HepG2 (cell line): ENCODE data around the gene TMUB1. TPM values are rescaled to one million over a fixed set of nuclear protein-coding genes. Genes with fewer than 3 reads are reported as not detected.

ENCODE experiments used
- ATAC-seq: fragments of 200-7000 bp; cut with Tn5 transposase; 3 replicates; pipeline ENCODE4 v1.9.1; 2020; ENCODE audit warnings: mild to moderate bottlenecking, moderate library complexity
- BruUV-seq: library from RNA; stranded (reverse); fragments of 400-500 nt; replicated peaks from 2 replicates; lab custom pipeline; 2021; lab: Mats Ljungman, UMichigan
- CTCF ChIA-PET: fragments of 300-600 bp; formaldehyde crosslinking; extraction: SDS; loops from one replicate; lab custom pipeline; 2021; ENCODE audit warnings: low total read pairs, inconsistent platforms, low intra/inter-chr PET ratio; lab: Yijun Ruan, JAX
- POLR2A ChIA-PET: fragments of 350-600 bp; sonication (Branson Sonifier 250); formaldehyde crosslinking; loops from one replicate; lab custom pipeline; 2020; ENCODE audit warnings: antibody characterized with exemption, inconsistent platforms; lab: Yijun Ruan, JAX
- DNase-seq: peaks from one replicate; pipeline ENCODE4 v3.0.0-alpha.2; 2015; ENCODE audit warnings: low spot score
- FAIRE-seq: peaks from 3 replicates; lab custom pipeline; 2011; peaks lifted over from hg19 to GRCh38; lab: Jason Lieb, UNC
- H2AFZ ChIP-seq: one replicate; pipeline ENCODE4 v1.6.1; 2011; ENCODE audit warnings: low read length, inconsistent platforms
- H3K27ac ChIP-seq: fragments of 300-600 bp; 3 replicates; pipeline ENCODE4 v1.8.0; 2011; ENCODE audit warnings: mixed run types, mild to moderate bottlenecking, mixed read lengths, low read length, inconsistent platforms; ENCODE audit not compliant: insufficient read depth; ENCODE audit errors: extremely low read length
- H3K27me3 ChIP-seq, 2 experiments: fragments of 200-600 bp in 1 of 2; 2 replicates in 1 of 2; 3 replicates in 1 of 2; pipeline versions ENCODE4 v1.6.0 to v1.8.0; 2011; ENCODE audit warnings: low read length in 2 of 2, mild to moderate bottlenecking in 2 of 2, moderate library complexity in 2 of 2, inconsistent platforms in 1 of 2; ENCODE audit not compliant: insufficient read depth in 2 of 2, control insufficient read depth in 1 of 2
- H3K36me3 ChIP-seq, 2 experiments: fragments of 200-600 bp in 1 of 2; replicated peaks in 1 of 2; 2 replicates in 1 of 2; 3 replicates in 1 of 2; pipeline versions ENCODE4 v1.5.1 to v1.8.0; 2011; ENCODE audit warnings: low read length in 2 of 2, inconsistent platforms in 1 of 2; ENCODE audit not compliant: insufficient read depth in 2 of 2, control insufficient read depth in 1 of 2
- H3K4me1 ChIP-seq: 2 replicates; pipeline ENCODE4 v1.5.1; 2012; ENCODE audit warnings: low read length, inconsistent platforms; ENCODE audit not compliant: insufficient read depth
- H3K4me2 ChIP-seq: 2 replicates; pipeline ENCODE4 v1.6.0; 2011; ENCODE audit warnings: low read depth, low read length, inconsistent platforms
- H3K4me3 ChIP-seq, 3 experiments: fragments of 200-600 bp in 1 of 3; sonication (generic), shearing (Covaris generic) in 1 of 3; replicated peaks in 1 of 3; 2 replicates each; pipeline ENCODE4 v1.5.1; 2011 to 2016; ENCODE audit warnings: low read length in 3 of 3, inconsistent platforms in 2 of 3, low read depth in 2 of 3, mild to moderate bottlenecking in 2 of 3, control low read depth in 1 of 3, mixed read lengths in 1 of 3; ENCODE audit not compliant: insufficient read depth in 1 of 3
- H3K79me2 ChIP-seq: one replicate; pipeline ENCODE4 v1.6.1; 2011; ENCODE audit warnings: low read length, inconsistent platforms; ENCODE audit not compliant: insufficient read depth
- H3K9ac ChIP-seq: 2 replicates; pipeline ENCODE4 v1.6.0; 2011; ENCODE audit warnings: mild to moderate bottlenecking, low read depth, low read length, inconsistent platforms; ENCODE audit not compliant: insufficient read depth
- H3K9me3 ChIP-seq: 2 replicates; pipeline ENCODE4 v1.5.1; 2012; ENCODE audit warnings: mild to moderate bottlenecking, low read length
- H4K20me1 ChIP-seq: 2 replicates; pipeline ENCODE4 v1.6.0; 2011; ENCODE audit warnings: inconsistent platforms, mild to moderate bottlenecking, low read length, moderate library complexity; ENCODE audit not compliant: insufficient read depth
- AHR ChIP-seq: IDR thresholded peaks from 2 replicates; pipeline ENCODE4 v1.6.1; 2018; ENCODE audit warnings: missing genetic modification reagents, missing compliant biosample characterization
- CREB3 ChIP-seq: sonication (generic); formaldehyde crosslinking; IDR thresholded peaks from 2 replicates; pipeline ENCODE4 v1.5.0; 2020; ENCODE audit warnings: missing genetic modification reagents
- CREM ChIP-seq, 2 experiments: sonication (generic) in 1 of 2; formaldehyde crosslinking in 1 of 2; IDR thresholded peaks; 2 replicates each; pipeline versions ENCODE4 v1.4.0 to v1.6.1; 2016 to 2020; ENCODE audit warnings: antibody characterized with exemption in 1 of 2, mild to moderate bottlenecking in 1 of 2, missing genetic modification reagents in 1 of 2
- LCORL ChIP-seq, 2 experiments: fragments of 450-650 bp in 1 of 2; sonication (generic) in 1 of 2; formaldehyde crosslinking in 1 of 2; IDR thresholded peaks; 2 replicates each; pipeline versions ENCODE4 v1.5.0 to v1.6.1; 2017 to 2020; ENCODE audit warnings: antibody characterized with exemption in 1 of 2, missing genetic modification reagents in 1 of 2
- PHF8 ChIP-seq: sonication (generic); formaldehyde crosslinking; IDR thresholded peaks from 2 replicates; pipeline ENCODE4 v1.5.0; 2020; ENCODE audit warnings: missing genetic modification reagents
- RORA ChIP-seq: sonication (generic); formaldehyde crosslinking; IDR thresholded peaks from 2 replicates; pipeline ENCODE4 v1.5.0; 2020; ENCODE audit warnings: mild to moderate bottlenecking, missing genetic modification reagents, moderate library complexity
- SKI ChIP-seq: fragments of 450-650 bp; IDR thresholded peaks from one replicate; pipeline ENCODE4 v1.6.1; 2018; ENCODE audit warnings: mild to moderate bottlenecking; ENCODE audit not compliant: partially characterized antibody
- ZBTB25 ChIP-seq: IDR thresholded peaks from 2 replicates; pipeline ENCODE4 v1.6.1; 2018; ENCODE audit warnings: missing genetic modification reagents
- ZKSCAN1 ChIP-seq: fragments of 150-350 bp; IDR thresholded peaks from 2 replicates; pipeline ENCODE4 v1.6.1; 2014; ENCODE audit warnings: low read length
- ZNF253 ChIP-seq: sonication (generic); formaldehyde crosslinking; IDR thresholded peaks from 2 replicates; pipeline ENCODE4 v1.8.0; 2022; ENCODE audit warnings: mild to moderate bottlenecking, missing genetic modification reagents, borderline replicate concordance
- ZNF34 ChIP-seq: sonication (generic); formaldehyde crosslinking; IDR thresholded peaks from 2 replicates; pipeline ENCODE4 v1.4.0; 2020; ENCODE audit warnings: mild to moderate bottlenecking, missing genetic modification reagents, borderline replicate concordance
- ZNF552 ChIP-seq: sonication (generic); formaldehyde crosslinking; IDR thresholded peaks from 2 replicates; pipeline ENCODE4 v1.9.0; 2022; ENCODE audit warnings: missing genetic modification reagents, mild to moderate bottlenecking, borderline replicate concordance
- ZNF652 ChIP-seq: IDR thresholded peaks from 2 replicates; pipeline ENCODE4 v1.6.1; 2016; ENCODE audit warnings: low read depth, borderline replicate concordance
- ZNF713 ChIP-seq: sonication (generic); formaldehyde crosslinking; IDR thresholded peaks from 2 replicates; pipeline ENCODE4 v1.4.0; 2020; ENCODE audit warnings: mild to moderate bottlenecking, missing genetic modification reagents
- WGBS: methylation state at CpG from one replicate; pipeline ENCODE4 v1.1.6; 2017; ENCODE audit warnings: low lambda C conversion rate; 5-methylcytosine and 5-hydroxymethylcytosine counted together
- in situ Hi-C: cut with HindIII; loops from 2 replicates; pipeline ENCODE4 v1.10.0; 2017; ENCODE audit warnings: low pct_unique_long_range_greater_than_20kb; ENCODE audit not compliant: extremely low pct_ligation_motif_present
- intact Hi-C: fragments of 100-400 bp; cut with micrococcal nuclease; formaldehyde crosslinking; loops from one replicate; pipeline ENCODE4 v1.10.0; 2022; ENCODE audit not compliant: unreplicated experiment
- polyA plus RNA-seq, 8 experiments: library from polyadenylated mRNA; depleted of rRNA in 3 of 8; stranded (reverse) in 7 of 8; unstranded in 1 of 8; fragments of >200 nt; fragmentation: Illumina TruSeq in 4 of 8; extraction: Trizol in 4 of 8; gene quantifications; 2 replicates each; pipeline versions ENCODE4 v1.2.1 to v1.2.3, GENCODE V29; 2011 to 2016; ENCODE audit warnings: low read depth in 4 of 8, missing spikeins in 1 of 8, mixed read lengths in 1 of 8; ENCODE audit not compliant: insufficient read depth in 1 of 8
- total RNA-seq, 5 experiments: library from RNA; depleted of rRNA; stranded (reverse); fragments of >200 nt; fragmentation: Illumina TruSeq; extraction: Trizol; gene quantifications; 2 replicates each; pipeline ENCODE4 v1.2.3, GENCODE V29; 2016; ENCODE audit warnings: low read depth in 1 of 5

Gene TMUB1
- total and polyA plus RNA-seq, 2 of the 13 experiments (the other 11 are each of a cell fraction or from before 2014, with no cell fraction given), result 44.8 to 51.6 TPM

GRCh38 chr7:151068069-151068773, 15.1 kb downstream of the TMUB1 start:
- no peak for FAIRE-seq
- H3K36me3 ChIP-seq, result peaks cover 20 to 72% of the 10 kb centered on the region in 2 experiments; a peak in 4 of 5 replicates
- TF ChIP-seq AHR (CRISPR knock-in tag) (no peak), LCORL (IDR thresholded peaks at IDR 0.05) (no peak), LCORL (CRISPR knock-in tag; IDR thresholded peaks at IDR 0.05) (no peak), SKI (no peak), CREB3 (no peak), PHF8 (CRISPR knock-in tag) (no peak), CREM (IDR thresholded peaks at IDR 0.05) (no peak), CREM (CRISPR knock-in tag; IDR thresholded peaks at IDR 0.05) (no peak), ZNF713 (CRISPR knock-in tag) (no peak), ZNF552 (CRISPR knock-in tag) (no peak), ZNF253 (CRISPR knock-in tag) (no peak), ZNF652 (CRISPR knock-in tag) (no peak), RORA (CRISPR knock-in tag) (no peak), ZKSCAN1 (no peak), ZNF34 (CRISPR knock-in tag) (no peak), ZBTB25 (CRISPR knock-in tag) (no peak)

More at GRCh38 chr7:151068069-151068773, 15.1 kb downstream of the TMUB1 start:
- Histone ChIP-seq H3K79me2 (peaks cover 2% of the 10 kb centered on the region), H3K4me1 (peaks cover 19% of the 10 kb centered on the region), H3K27ac (no peak overlapping the region), H3K27me3 (no peaks in the 10 kb centered on the region), H3K9ac (no peak overlapping the region), H3K4me3 (no peak overlapping the region), H3K9me3 (no peaks in the 10 kb centered on the region), H3K4me2 (no peak overlapping the region), H4K20me1 (peaks cover 4% of the 10 kb centered on the region; the same call in 1 of the 2 replicates), H2AFZ (no peak overlapping the region)
- WGBS, result 92% methylated on average over 11 of the region's 12 CpGs
- CTCF ChIA-PET, result no interaction called here
- BruUV-seq, result no TSS peak
- no peak for ATAC-seq
- no peak for DNase-seq
- POLR2A ChIA-PET, result interaction anchor here (1.4 to 1.8 kb wide), 2 partner anchors 8 to 13 kb away, joined by 5 to 6 read pairs; partner anchors contain the start of gene FASTK
- intact Hi-C loops (no loop called here), in situ Hi-C loops (no loop called here)
